Endothelial cell (in vitro differentiated cells): Measurements from ENCODE around the gene LRP4. TPM values are rescaled to one million over a fixed set of nuclear protein-coding genes. Genes with fewer than 3 reads are reported as not detected.

Experiments
- DNase-seq: peaks from one replicate; pipeline ENCODE4 v3.0.0; 2021; ENCODE audit warnings: low spot score
- H3K27ac Mint-ChIP-seq: one replicate; pipeline ENCODE4 v1.8.0; 2021; ENCODE audit warnings: mixed read lengths, inconsistent platforms; ENCODE audit not compliant: unreplicated experiment
- H3K27me3 Mint-ChIP-seq: one replicate; pipeline ENCODE4 v1.8.0; 2021; ENCODE audit warnings: mild to moderate bottlenecking, moderate library complexity, mixed read lengths, inconsistent platforms; ENCODE audit not compliant: unreplicated experiment
- H3K36me3 Mint-ChIP-seq: one replicate; pipeline ENCODE4 v1.8.0; 2021; ENCODE audit warnings: mild to moderate bottlenecking, low read depth, mixed read lengths, inconsistent platforms; ENCODE audit not compliant: unreplicated experiment
- H3K4me1 Mint-ChIP-seq: one replicate; pipeline ENCODE4 v1.8.0; 2021; ENCODE audit warnings: mild to moderate bottlenecking, mixed read lengths, inconsistent platforms; ENCODE audit not compliant: unreplicated experiment
- H3K4me3 Mint-ChIP-seq: one replicate; pipeline ENCODE4 v1.8.0; 2021; ENCODE audit warnings: mild to moderate bottlenecking, mixed read lengths, inconsistent platforms; ENCODE audit not compliant: unreplicated experiment
- H3K9me3 Mint-ChIP-seq: one replicate; pipeline ENCODE4 v1.8.0; 2021; ENCODE audit warnings: mixed read lengths, inconsistent platforms; ENCODE audit not compliant: unreplicated experiment
- CTCF ChIP-seq: fragments of 200-600 bp; sonication (generic); IDR thresholded peaks from one replicate; pipeline ENCODE4 v1.5.0; 2021; ENCODE audit warnings: antibody characterized with exemption; ENCODE audit not compliant: unreplicated experiment
- total RNA-seq: library from RNA; stranded (reverse); fragmentation: NEBNext Ultra II Directional; extraction: Animal tissue kit (Norgen Biotek cat#: 25700); gene quantifications from one replicate; pipeline ENCODE4 v1.2.1, GENCODE V29; 2021; ENCODE audit not compliant: unreplicated experiment

LRP4 gene
- total RNA-seq, 1 donor from 2014 or later, result 21.8 TPM

- peaks cover under 1% of the 10 kb centered on the region for H3K4me1 Mint-ChIP-seq
- H3K36me3 Mint-ChIP-seq, result peaks cover 16% of the 10 kb centered on the region
- H3K27me3 Mint-ChIP-seq, result peaks cover 4% of the 10 kb centered on the region
- DNase-seq, result no peak
- no peak for TF ChIP-seq CTCF
- H3K4me3 Mint-ChIP-seq, result no peak overlapping the region
- H3K27ac Mint-ChIP-seq, result no peak overlapping the region
- no peaks in the 10 kb centered on the region for H3K9me3 Mint-ChIP-seq
Measured at GRCh38 chr11:46894961-46895360, 23.4 kb downstream of the LRP4 start.

GRCh38 chr11:46894506-46894905 lies 23.8 kb downstream of the LRP4 start:
- no peak overlapping the region for H3K27ac Mint-ChIP-seq
- H3K4me3 Mint-ChIP-seq, result no peak overlapping the region
- no peak for TF ChIP-seq CTCF
- no peak for DNase-seq
- peaks cover 16% of the 10 kb centered on the region for H3K36me3 Mint-ChIP-seq
- H3K9me3 Mint-ChIP-seq, result no peaks in the 10 kb centered on the region
- H3K4me1 Mint-ChIP-seq, result no peaks in the 10 kb centered on the region
- peaks cover 4% of the 10 kb centered on the region for H3K27me3 Mint-ChIP-seq

GRCh38 chr11:46892838-46893237 lies 25.5 kb downstream of the LRP4 start:
- Mint-ChIP-seq H3K4me3 (no peak overlapping the region), H3K27me3 (peaks cover 1% of the 10 kb centered on the region), H3K4me1 (no peaks in the 10 kb centered on the region), H3K36me3 (peaks cover 16% of the 10 kb centered on the region), H3K9me3 (no peaks in the 10 kb centered on the region), H3K27ac (no peak overlapping the region)
- no peak for DNase-seq
- TF ChIP-seq CTCF, result no peak

GRCh38 chr11:46892109-46892508 lies 26.2 kb downstream of the LRP4 start:
- no peak overlapping the region for H3K27ac Mint-ChIP-seq
- no peaks in the 10 kb centered on the region for H3K9me3 Mint-ChIP-seq
- no peak for TF ChIP-seq CTCF
- peaks cover 16% of the 10 kb centered on the region for H3K36me3 Mint-ChIP-seq
- peaks cover 1% of the 10 kb centered on the region for H3K27me3 Mint-ChIP-seq
- peaks cover under 1% of the 10 kb centered on the region for H3K4me1 Mint-ChIP-seq
- no peak for DNase-seq
- no peak overlapping the region for H3K4me3 Mint-ChIP-seq

- Mint-ChIP-seq H3K27me3 (peaks cover 4% of the 10 kb centered on the region), H3K4me3 (no peak overlapping the region), H3K27ac (no peak overlapping the region), H3K4me1 (peaks cover 4% of the 10 kb centered on the region), H3K36me3 (peaks cover 21% of the 10 kb centered on the region), H3K9me3 (no peaks in the 10 kb centered on the region)
- TF ChIP-seq CTCF, result no peak
- no peak for DNase-seq
Measured at GRCh38 chr11:46890665-46891064, 27.7 kb downstream of the LRP4 start.
